B cell (primary cell): ENCODE data around the gene GET4. TPM values are rescaled to one million over a fixed set of nuclear protein-coding genes. Genes with fewer than 3 reads are reported as not detected.

Experiments used
- ATAC-seq: fragments of 200-7000 bp; cut with Tn5 transposase; one replicate; pipeline ENCODE4 v1.10.0; 2021; ENCODE audit warnings: low read depth, mild to moderate bottlenecking, moderate number of reproducible peaks, moderate library complexity
- CTCF ChIA-PET: fragments of 350-600 bp; sonication (Branson Sonifier 250); formaldehyde crosslinking; loops from one replicate; lab custom pipeline; 2021; ENCODE audit warnings: antibody characterized with exemption, inconsistent platforms; lab: Charles Lee
- POLR2A ChIA-PET: fragments of 350-600 bp; sonication (Branson Sonifier 250); formaldehyde crosslinking; loops from one replicate; lab custom pipeline; 2021; ENCODE audit warnings: antibody characterized with exemption; lab: Charles Lee
- DNase-seq: peaks from one replicate; pipeline ENCODE4 v3.0.0; 2013
- H2AFZ ChIP-seq: 2 replicates; pipeline ENCODE4 v1.6.1; 2012; ENCODE audit warnings: mild to moderate bottlenecking, low read depth, low read length; ENCODE audit not compliant: insufficient read depth, poor library complexity, severe bottlenecking
- H3K27ac ChIP-seq, 2 donors: 1 replicate in 1 of 2; 2 replicates in 1 of 2; pipeline ENCODE4 v1.5.1; 2012 to 2013; ENCODE audit warnings: low read length in 2 of 2, mild to moderate bottlenecking in 2 of 2, moderate library complexity in 1 of 2
- H3K27me3 ChIP-seq, 4 experiments: fragments of 200-600 bp in 1 of 4; sonication (generic) in 1 of 4; replicated peaks in 1 of 4; 1 replicate in 2 of 4; 2 replicates in 2 of 4; pipeline versions ENCODE4 v1.6.1 to v1.7.0; 2013 to 2016; ENCODE audit warnings: low read length in 3 of 4, mild to moderate bottlenecking in 2 of 4, mixed read lengths in 1 of 4, moderate library complexity in 1 of 4; ENCODE audit not compliant: insufficient read depth in 4 of 4, control insufficient read depth in 3 of 4; ENCODE audit errors: control extremely low read depth in 1 of 4
- H3K36me3 ChIP-seq, 2 experiments: replicated peaks in 1 of 2; 1 replicate in 1 of 2; 2 replicates in 1 of 2; pipeline versions ENCODE4 v1.6.1 to v1.7.1; 2013; ENCODE audit warnings: low read length in 1 of 2; ENCODE audit not compliant: insufficient read depth in 2 of 2, control insufficient read depth in 1 of 2; ENCODE audit errors: control extremely low read depth in 1 of 2, extremely low read depth in 1 of 2
- H3K4me1 ChIP-seq, 2 donors: fragments of 200-600 bp in 1 of 2; sonication (generic) in 1 of 2; 1 replicate in 1 of 2; 2 replicates in 1 of 2; pipeline versions ENCODE4 v1.5.1 to v1.6.1; 2013 to 2017; ENCODE audit warnings: low read length in 2 of 2; ENCODE audit not compliant: control insufficient read depth in 2 of 2, insufficient read depth in 2 of 2
- H3K4me2 ChIP-seq: replicated peaks from 2 replicates; pipeline ENCODE3; 2012; ENCODE audit warnings: mild to moderate bottlenecking, low read depth, low read length; ENCODE audit not compliant: poor library complexity, severe bottlenecking
- H3K4me3 ChIP-seq, 5 experiments: fragments of 200-600 bp in 1 of 5; sonication (generic) in 1 of 5; 1 replicate in 3 of 5; 2 replicates in 2 of 5; pipeline versions ENCODE4 v1.5.1 to v1.7.0; 2011 to 2016; ENCODE audit warnings: low read length in 4 of 5, mild to moderate bottlenecking in 4 of 5, low read depth in 2 of 5, control low read depth in 1 of 5, moderate library complexity in 1 of 5; ENCODE audit not compliant: insufficient read depth in 1 of 5; ENCODE audit errors: control extremely low read depth in 1 of 5, extremely low read depth in 1 of 5
- H3K79me2 ChIP-seq: fragments of 200-600 bp; sonication (generic); one replicate; pipeline ENCODE4 v1.6.0; 2016; ENCODE audit warnings: low read length; ENCODE audit not compliant: control insufficient read depth, insufficient read depth
- H3K9ac ChIP-seq: fragments of 200-600 bp; sonication (generic); 2 replicates; pipeline ENCODE4 v1.6.1; 2017; ENCODE audit warnings: mild to moderate bottlenecking, low read length, moderate library complexity
- H3K9me3 ChIP-seq, 3 donors: one replicate each; pipeline versions ENCODE4 v1.6.1 to v1.7.1; 2013; ENCODE audit warnings: low read length in 2 of 3; ENCODE audit not compliant: control insufficient read depth in 2 of 3, insufficient read depth in 1 of 3; ENCODE audit errors: control extremely low read depth in 1 of 3
- H4K20me1 ChIP-seq: 2 replicates; pipeline ENCODE4 v1.6.0; 2012; ENCODE audit warnings: mild to moderate bottlenecking, low read length; ENCODE audit not compliant: insufficient read depth, control insufficient read depth, poor library complexity, severe bottlenecking
- H3K27ac Mint-ChIP-seq: one replicate; pipeline ENCODE4 v1.8.0; 2021; ENCODE audit warnings: mixed read lengths
- H3K27me3 Mint-ChIP-seq: one replicate; pipeline ENCODE4 v1.8.0; 2021; ENCODE audit warnings: mixed read lengths
- H3K4me1 Mint-ChIP-seq: one replicate; pipeline ENCODE4 v1.8.0; 2021; ENCODE audit warnings: mixed read lengths
- H3K4me3 Mint-ChIP-seq: one replicate; pipeline ENCODE4 v1.8.0; 2021; ENCODE audit warnings: mixed read lengths
- H3K9me3 Mint-ChIP-seq: one replicate; pipeline ENCODE4 v1.8.0; 2022; ENCODE audit warnings: mixed read lengths; ENCODE audit not compliant: insufficient read depth
- EZH2 ChIP-seq: IDR thresholded peaks from 2 replicates; pipeline ENCODE4 v1.6.1; 2012; ENCODE audit warnings: borderline replicate concordance, low read depth, mild to moderate bottlenecking, moderate library complexity, low read length; ENCODE audit not compliant: insufficient read depth, poor library complexity, severe bottlenecking
- WGBS: methylation state at CpG from one replicate; pipeline ENCODE4 v1.1.5; 2013; ENCODE audit warnings: missing lambda C conversion rate; ENCODE audit not compliant: insufficient coverage; 5-methylcytosine and 5-hydroxymethylcytosine counted together
- intact Hi-C: fragments of 100-400 bp; cut with micrococcal nuclease; formaldehyde crosslinking; loops from one replicate; pipeline ENCODE4 v1.10.0; 2022
- polyA plus RNA-seq: library from polyadenylated mRNA; depleted of rRNA; stranded (reverse); fragments of >200 nt; gene quantifications from 2 replicates; pipeline ENCODE4 v1.2.3, GENCODE V29; 2012
- total RNA-seq, 2 donors: library from RNA; stranded (reverse); fragments of 120-200 nt in 1 of 2; gene quantifications; 1 replicate in 1 of 2; 2 replicates in 1 of 2; pipeline versions ENCODE4 v1.2.3 to v1.2.4, GENCODE V29; 2013 to 2022
- TF ChIP-seq, protein P1 (sequence below): fragments of 200-600 bp; IDR thresholded peaks from one replicate; pipeline ENCODE4 v1.8.0; 2022; ENCODE audit warnings: antibody characterized with exemption, mild to moderate bottlenecking

The GET4 gene
- total and polyA plus RNA-seq, 2 donors (not counting 1 experiment from before 2014, with no cell fraction given), result 53.5 to 65.5 TPM

DNA sequence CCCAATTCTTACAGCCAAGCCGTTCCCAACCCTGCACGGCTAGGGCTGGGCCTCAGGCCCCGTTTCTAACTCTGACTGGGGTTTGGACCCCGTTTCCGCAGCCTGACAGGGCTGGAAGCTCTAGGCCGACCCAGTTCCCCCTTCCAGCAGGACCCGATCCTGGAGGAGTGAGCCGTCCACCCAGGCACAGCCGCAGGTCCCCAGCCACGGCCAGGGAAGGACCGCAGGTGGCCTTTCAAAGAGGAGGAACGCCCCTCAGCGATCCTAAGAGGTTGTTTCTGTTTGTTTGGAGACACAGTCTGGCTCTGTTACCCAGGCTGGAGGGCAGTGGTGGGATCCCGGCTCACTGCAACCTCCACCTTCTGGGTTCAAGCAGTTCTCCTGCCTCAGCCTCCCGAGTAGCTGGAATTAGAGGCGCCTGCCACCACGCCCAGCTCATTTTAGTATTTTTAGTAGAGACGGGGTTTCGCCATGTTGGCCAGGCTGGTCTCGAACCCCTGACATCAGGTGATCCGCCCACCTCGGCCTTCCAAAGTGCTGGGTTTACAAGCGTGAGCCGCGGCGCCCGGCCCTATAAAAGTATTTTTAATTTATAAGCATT lies 778 bp upstream of the GET4 start:
- DNase-seq, result peak; percentile 47
- Histone ChIP-seq H3K79me2 (peaks cover 36% of the 10 kb centered on the region), H3K9me3 (peaks cover 0 to 7% (median 0%) of the 10 kb centered on the region in 3 donors), H2AFZ (peak overlapping the region; percentile 63), H4K20me1 (peaks cover 30% of the 10 kb centered on the region), H3K4me3 (peak overlapping the region in 4 of 5 experiments; percentile 36 to 55 (median 45)), H3K27me3 (no peaks in the 10 kb centered on the region), H3K4me1 (peaks cover 21 to 35% of the 10 kb centered on the region in 2 donors), H3K36me3 (peaks cover 1 to 23% of the 10 kb centered on the region in 2 experiments), H3K27ac (peak overlapping the region; percentile 71 to 72), H3K9ac (peak overlapping the region; percentile 58), H3K4me2 (peak overlapping the region; percentile 71)
- Mint-ChIP-seq H3K4me1 (peaks cover 34% of the 10 kb centered on the region), H3K9me3 (no peaks in the 10 kb centered on the region), H3K27me3 (no peaks in the 10 kb centered on the region), H3K27ac (peak overlapping the region; percentile 61), H3K4me3 (peak overlapping the region; percentile 45)
- WGBS, result 90% methylated on average over 21 of the region's 27 CpGs
- CTCF ChIA-PET, result interaction anchor here (0.9 to 8.7 kb wide), 6 partner anchors 39 to 147 kb away, joined by 3 to 113 read pairs (median 3); partner anchors contain the start of gene SUN1
- intact Hi-C loops, result loop anchor here (1.0 to 5.0 kb wide), 3 partner anchors 79 to 267 kb away; partner anchors contain the start of genes ADAP1 and COX19
- ATAC-seq, result no peak
- TF ChIP-seq EZH2, result no peak
- TF ChIP-seq, protein P1, sequence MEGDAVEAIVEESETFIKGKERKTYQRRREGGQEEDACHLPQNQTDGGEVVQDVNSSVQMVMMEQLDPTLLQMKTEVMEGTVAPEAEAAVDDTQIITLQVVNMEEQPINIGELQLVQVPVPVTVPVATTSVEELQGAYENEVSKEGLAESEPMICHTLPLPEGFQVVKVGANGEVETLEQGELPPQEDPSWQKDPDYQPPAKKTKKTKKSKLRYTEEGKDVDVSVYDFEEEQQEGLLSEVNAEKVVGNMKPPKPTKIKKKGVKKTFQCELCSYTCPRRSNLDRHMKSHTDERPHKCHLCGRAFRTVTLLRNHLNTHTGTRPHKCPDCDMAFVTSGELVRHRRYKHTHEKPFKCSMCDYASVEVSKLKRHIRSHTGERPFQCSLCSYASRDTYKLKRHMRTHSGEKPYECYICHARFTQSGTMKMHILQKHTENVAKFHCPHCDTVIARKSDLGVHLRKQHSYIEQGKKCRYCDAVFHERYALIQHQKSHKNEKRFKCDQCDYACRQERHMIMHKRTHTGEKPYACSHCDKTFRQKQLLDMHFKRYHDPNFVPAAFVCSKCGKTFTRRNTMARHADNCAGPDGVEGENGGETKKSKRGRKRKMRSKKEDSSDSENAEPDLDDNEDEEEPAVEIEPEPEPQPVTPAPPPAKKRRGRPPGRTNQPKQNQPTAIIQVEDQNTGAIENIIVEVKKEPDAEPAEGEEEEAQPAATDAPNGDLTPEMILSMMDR, result peak; percentile 26
- POLR2A ChIA-PET, result interaction anchor here (0.5 to 1.7 kb wide), 2 partner anchors 99 to 1756 kb away, joined by 3 read pairs; no protein-coding TSS in a partner anchor

DNA sequence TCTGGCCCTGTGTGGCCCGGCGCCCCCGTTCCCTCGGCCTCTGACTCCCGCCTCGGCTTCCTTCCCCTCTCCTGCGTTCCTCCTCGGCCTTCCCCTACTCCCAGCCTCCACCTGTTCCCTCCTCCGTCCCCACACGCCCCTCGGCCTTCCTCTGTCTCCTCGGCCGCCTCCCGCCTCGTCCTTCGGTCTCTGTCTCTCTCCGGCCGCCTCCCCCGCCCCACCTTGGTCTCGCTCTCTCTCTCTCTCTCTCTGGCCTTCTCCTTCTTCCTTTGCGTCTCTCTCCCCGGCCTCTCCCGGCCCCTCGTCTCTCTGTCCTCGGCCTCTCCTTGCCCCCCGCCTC lies 588 bp downstream of the GET4 start:
- Histone ChIP-seq H3K36me3 (peaks cover 1 to 19% of the 10 kb centered on the region in 2 experiments), H3K27ac (peak overlapping the region; percentile 80 to 93), H3K79me2 (peaks cover 49% of the 10 kb centered on the region), H3K4me2 (peak overlapping the region; percentile 98), H3K4me1 (peaks cover 21 to 35% of the 10 kb centered on the region in 2 donors), H3K27me3 (no peaks in the 10 kb centered on the region), H3K4me3 (peak overlapping the region in 4 of 5 experiments; percentile 71 to 97 (median 88)), H3K9ac (peak overlapping the region; percentile 90), H4K20me1 (peaks cover 41% of the 10 kb centered on the region), H3K9me3 (peaks cover 0 to 10% (median 0%) of the 10 kb centered on the region in 3 donors), H2AFZ (peak overlapping the region; percentile 86)
- POLR2A ChIA-PET, result interaction anchor here (0.5 kb wide), 1 partner anchor 33 kb away, joined by 4 read pairs; no protein-coding TSS in a partner anchor
- ATAC-seq, result no peak
- Mint-ChIP-seq H3K4me1 (peaks cover 39% of the 10 kb centered on the region), H3K27ac (peak overlapping the region; percentile 90), H3K9me3 (no peaks in the 10 kb centered on the region), H3K4me3 (peak overlapping the region; percentile 83), H3K27me3 (no peaks in the 10 kb centered on the region)
- DNase-seq, result no peak
- WGBS, result 1% methylated on average over 26 of the region's 26 CpGs
- intact Hi-C loops, result loop anchor here (1.0 to 5.0 kb wide), 3 partner anchors 78 to 265 kb away; partner anchors contain the start of genes ADAP1 and COX19
- no peak for TF ChIP-seq EZH2
- TF ChIP-seq, protein P1, result no peak
- CTCF ChIA-PET, result interaction anchor here (8.7 kb wide), 1 partner anchor 90 kb away, joined by 113 read pairs; no protein-coding TSS in a partner anchor
